Hematopoietic multipotent progenitor cell treated with erythropoietin and hydrocortisone succinate and interleukin-3 and kit ligand, for 15 days (in vitro differentiated cells): Measurements from ENCODE around the gene IDH3G.

Source experiments
- DNase-seq: peaks from one replicate; pipeline ENCODE4 v3.0.0-alpha.2; 2015; ENCODE audit warnings: low spot score

Gene IDH3G

DNA sequence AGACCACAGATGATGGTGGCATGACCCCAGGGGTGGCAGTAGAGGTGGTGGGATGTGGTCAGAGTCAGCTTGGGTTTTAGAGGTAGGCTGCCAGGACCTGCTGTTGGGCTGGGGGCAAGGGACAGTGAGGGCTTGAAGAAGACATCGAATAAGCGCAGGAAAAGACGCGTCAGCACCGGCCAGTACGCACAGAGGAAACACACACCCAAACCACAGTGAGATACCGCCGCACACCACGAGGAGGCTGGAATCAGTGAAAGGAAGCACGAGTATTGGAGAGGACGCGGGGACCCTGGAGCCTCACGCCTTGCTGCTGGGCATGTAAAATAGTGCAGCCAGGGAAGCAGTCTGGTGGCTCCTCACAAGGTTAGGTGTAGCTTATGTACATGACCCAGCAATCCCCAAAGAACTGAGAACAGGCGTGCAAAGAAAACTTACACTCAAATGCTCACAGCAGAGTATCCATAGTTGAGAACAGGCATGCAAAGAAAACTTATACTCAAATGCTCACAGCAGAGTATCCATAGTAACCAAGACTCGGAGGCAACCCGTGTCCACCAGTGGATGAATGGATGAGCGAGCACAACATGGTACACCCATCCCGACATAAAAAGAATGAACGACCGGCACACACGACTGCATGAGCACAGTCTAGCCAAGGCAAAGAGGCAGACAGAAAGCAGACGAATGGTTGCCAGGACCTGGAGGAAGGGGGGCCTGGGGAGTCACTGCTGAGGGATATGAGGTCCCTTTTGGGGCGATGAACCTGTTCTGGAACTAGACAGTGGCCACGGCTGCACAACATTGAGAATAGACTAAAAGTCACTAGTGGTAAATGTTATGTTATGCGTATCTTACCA, 22.9 kb upstream of the IDH3G start:
- DNase-seq, result no peak

DNA sequence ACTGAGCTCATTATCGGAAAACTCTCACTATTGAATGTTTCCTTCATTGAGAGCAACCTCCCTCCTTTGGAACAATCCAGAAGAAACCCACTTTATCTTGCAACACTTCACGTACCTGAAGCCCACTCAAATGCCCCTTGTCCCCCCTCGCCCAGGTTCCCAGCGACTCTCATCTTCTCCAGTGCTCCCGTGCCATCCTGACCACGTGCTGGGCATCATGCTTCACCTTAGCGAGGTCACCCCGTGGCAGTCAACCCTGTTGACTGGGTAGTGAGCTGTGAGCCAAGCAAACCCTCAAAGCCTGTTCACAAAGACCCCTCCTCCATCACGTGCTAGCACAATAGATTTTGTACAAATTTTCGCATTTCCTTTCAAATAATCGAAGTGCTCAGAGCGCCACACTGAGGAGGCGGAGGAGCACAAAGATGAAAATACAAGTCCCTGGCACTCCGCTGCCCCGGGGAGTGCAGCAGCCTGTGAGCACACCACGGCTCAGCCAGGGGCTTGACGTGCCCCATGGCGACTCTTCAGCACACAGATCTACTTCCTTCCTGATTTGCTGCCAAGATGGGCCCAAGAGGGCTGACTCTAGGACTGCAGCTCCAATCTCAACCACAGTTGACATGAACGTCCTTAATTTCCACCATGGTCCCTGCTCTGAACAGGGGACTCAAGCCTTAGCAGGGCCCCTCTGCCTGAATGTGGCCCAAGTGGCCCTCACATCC, 20.6 kb upstream of the IDH3G start:
- no peak for DNase-seq

DNA sequence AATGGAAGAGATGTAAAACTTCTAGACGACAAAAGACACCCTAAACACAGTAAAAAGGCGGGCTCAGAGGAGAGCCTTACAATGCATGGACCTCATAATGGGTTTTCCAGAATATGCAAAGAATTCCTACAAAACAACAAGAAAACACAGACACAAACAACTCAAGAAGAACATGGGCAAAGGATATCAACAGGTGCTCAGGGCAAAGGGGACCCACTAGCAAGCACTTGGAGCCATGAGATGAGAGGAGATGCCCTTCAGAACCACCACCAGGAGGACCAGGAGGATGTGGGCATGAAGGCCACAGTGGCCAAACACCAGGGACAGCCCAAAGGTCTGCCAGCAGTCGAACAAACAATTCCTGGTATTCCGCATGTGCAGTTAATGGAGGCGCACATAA, 19.0 kb upstream of the IDH3G start:
- DNase-seq, result no peak

DNA sequence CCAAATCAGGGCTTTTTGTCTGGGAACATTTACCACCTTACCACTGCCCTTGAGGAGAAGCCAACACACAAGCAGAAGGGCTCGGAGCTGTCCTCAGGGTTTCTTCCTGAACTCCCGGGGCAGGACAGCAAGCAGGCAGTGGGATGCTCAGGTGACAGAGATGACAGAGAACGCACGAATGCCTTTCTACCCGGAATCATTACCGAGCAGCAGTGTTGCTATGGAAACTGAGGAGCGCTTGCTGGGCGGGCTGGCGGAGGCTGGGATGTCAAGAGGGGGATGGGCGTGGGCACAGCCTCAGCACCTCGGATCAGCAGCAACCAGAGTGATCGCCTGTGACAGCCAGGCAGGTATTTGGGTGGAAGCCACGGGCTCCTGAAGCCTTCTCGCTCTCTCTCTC, 18.0 kb upstream of the IDH3G start:
- no peak for DNase-seq

DNA sequence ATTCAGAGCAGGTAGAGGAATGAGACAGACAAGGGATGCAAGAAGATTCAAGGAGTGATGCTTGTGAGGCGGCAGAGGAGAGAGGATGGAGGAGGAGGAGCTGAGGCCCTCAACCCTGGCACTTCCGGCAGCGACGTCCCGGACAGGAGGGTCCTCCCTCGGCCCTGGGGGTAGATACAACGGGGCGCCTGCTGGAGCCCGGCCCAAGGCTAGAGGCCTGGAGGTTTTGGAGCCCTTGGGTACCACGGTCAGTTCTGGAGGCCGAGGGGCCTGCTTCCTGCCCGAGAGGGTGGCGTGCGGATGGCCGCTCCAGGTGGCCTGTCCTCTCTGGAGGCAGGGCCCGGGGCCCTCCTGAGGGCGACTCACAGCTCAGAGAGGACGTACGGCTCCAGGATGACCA, 13.8 kb upstream of the IDH3G start:
- DNase-seq, result no peak

DNA sequence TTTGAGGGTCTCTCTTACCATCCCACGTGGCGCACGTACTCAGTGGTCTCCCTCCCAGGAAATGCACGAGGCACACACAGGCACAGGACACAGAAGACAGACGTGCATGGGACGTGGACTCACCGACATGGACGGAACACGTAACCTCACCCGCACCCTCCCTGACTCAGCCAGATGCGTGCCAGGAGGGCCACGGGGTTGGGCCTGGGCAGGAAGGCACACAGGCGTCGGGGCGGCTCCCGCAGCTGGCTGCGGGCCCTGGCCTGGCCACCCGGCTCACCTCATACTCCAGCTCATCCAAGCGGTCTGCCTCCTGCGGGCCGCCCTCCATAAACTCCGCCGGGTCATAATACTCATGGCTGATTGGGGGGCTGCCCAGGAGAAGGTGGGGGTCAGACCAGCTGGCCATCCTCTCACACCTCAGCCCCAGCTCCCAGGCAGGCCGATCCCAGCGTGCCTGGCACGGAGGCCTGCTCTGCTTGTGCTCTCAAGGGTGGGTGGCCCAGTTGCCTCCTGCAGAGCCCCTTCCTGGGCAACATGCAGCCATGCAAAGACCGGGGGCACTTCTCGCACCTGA, 12.9 kb upstream of the IDH3G start:
- no peak for DNase-seq

DNA sequence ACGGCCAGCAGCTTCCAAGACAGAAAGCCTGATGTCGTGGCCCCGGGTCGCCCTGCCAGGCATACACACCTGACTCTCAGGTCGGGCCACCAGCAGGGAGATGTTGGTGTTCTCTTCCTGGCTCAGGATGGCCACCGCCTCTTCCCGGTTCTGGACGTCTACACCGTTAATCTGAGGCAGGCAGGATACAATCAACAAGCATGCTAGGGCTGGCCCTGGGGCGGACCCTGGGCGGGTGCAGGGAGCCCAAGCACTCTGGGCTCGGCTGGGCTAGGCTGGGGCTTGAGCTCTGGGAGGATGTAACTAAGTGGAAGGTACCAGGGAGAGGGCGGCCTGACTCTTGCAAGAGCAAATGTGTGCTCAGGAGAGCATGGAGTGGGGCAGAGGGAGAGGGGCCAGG, 11.3 kb upstream of the IDH3G start:
- DNase-seq, result no peak

DNA sequence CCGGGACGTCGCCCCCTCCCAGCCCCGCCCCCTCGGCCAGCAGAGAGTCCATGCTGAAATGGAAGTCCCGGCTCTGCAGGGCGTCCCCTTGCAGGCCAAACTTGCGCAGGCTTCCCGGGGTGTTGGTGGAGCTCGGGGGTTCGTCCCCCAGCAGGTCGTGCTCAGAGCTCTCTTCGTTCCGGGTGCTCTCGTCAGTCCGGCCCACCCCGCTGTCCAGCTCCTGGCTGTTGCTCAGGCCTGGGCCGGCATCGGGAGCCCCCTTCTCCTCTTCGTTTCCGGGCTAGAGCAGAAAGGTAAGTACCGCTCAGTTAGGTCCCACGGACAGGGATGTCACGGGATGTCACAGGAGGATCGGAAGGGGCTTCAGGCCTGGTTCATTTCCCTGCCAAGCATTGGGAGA, 10.4 kb upstream of the IDH3G start:
- no peak for DNase-seq

DNA sequence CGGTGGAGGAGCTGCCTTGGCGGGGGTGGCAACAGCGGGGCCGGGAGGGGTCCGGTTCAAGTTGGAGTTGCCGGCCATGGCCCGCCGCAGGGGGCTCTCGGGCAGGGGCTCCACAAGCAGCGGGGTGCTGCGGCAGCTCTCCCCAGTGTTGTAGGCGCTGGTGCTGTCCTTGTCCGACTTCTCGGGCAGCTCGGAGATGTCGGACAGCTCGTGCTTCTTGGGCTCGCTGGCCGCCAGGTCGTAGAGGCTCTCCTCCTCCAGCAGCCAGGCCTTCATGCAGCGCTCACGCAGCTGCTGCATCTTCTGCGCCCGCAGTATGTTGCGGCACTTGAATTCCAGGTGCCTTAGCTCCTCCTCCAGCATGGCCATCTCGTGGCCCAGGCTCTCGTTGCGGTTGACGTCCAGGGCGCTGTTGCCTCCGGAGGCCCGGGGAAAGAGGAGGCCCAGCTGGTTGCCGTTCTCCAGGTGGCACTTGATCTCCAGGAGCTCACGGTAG, 10.0 kb upstream of the IDH3G start:
- no peak for DNase-seq

DNA sequence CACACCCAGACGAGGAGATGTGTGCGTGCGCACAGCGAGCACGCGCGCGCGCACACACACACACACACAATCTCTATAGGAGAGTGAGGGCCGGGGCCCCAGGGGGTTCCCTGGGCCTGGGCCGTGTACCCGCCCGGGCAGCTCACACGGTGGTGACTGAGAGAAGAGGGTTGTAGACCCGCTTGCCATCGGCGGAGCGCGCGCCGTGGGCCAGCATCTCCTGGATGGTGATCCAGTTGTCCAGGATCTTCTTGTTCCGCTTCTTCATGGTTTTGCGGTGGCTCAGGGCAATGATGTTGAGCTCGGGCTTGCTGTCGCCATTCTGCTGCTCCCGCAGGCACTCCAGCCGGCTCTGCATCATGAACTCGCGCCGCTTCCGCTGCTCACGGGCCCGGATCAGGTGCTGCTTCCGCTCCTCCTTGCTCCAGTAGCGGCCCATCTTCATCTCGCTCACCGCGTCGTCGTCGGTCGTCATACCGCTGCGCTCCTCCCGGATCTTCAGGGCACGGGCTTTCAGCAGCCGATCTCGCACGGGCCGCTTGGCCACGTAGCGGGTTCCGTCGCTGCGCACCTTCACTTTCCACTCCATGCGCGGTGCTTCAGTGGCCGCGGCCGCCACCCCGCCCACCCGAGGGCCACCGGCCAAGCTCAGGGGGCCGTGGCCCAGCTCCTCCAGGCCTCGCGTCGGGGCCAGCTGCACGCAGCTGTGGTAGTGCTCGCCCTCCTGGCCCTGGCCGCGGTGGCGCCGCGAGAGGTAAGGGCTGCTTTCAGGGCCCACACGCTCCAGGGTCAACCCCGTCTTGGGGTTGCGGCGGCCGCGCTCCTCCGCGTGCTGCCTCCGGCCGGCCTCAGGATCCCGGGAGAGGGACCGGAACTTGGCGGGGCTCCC, 9.3 kb upstream of the IDH3G start:
- no peak for DNase-seq

DNA sequence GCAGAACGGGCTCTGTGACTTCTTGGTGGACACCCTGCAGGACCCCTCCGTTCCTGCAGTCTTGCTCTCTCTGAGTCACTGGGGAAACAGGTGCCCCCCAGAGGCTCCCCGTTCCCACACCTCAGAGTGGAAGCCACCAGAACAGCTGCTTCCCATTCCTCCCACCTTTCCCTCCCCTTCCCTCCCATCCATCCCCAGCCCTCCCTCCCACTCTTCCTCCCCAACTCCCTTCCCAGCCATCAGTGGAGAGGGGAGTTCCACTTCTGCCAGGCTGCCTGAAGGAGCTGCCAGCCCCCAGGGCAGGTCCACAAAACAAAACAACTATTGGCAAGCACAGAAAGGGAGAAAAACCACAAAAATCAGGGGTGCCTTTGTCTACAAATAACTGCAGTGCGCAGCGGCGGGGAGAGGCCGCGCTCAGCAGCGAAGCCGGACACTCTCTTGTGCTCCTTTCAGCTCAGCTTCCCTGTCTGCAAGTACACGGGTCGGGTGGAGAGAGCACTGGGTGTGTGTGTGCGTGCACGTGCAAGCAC, 8.4 kb upstream of the IDH3G start:
- DNase-seq, result no peak

DNA sequence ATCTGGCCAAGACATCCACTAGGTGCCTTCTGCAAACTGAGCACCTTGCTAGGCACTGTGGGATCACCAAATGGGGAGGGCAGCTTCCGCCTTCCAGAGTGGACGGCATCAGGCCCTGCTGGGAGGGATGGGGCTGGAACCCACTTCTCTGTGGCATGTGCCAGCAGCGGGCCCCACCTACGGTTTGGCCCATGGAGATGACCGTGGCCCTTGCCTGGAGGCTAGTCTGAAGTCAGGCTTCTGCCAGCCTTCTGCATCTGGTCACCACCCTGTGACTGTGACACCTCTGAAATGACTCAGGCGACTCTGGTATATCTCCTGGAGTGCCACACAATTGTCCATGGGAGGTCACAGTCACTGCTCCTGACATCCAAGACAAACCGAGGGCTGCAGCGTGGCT, 7.5 kb upstream of the IDH3G start:
- DNase-seq, result no peak

DNA sequence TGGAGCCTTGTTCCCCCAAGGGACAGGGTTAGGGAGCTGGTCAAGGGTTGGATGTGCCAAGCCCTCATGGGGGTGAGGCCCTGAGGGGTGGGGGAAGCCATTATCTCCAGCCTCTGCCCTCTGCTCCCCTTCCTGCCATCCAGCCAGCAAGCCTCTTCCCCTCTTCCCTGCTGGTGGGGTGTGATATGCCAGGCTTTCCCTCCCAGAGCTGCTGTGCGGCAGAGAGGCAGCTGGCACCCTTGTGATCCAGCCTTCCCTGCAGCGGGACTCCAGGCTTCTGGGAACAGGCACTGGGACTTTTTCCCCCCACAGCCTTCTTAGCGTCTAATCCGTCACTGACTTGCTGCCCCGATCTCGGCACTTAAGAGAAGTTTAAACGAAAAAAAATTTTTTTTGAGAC, 6.6 kb upstream of the IDH3G start:
- no peak for DNase-seq

DNA sequence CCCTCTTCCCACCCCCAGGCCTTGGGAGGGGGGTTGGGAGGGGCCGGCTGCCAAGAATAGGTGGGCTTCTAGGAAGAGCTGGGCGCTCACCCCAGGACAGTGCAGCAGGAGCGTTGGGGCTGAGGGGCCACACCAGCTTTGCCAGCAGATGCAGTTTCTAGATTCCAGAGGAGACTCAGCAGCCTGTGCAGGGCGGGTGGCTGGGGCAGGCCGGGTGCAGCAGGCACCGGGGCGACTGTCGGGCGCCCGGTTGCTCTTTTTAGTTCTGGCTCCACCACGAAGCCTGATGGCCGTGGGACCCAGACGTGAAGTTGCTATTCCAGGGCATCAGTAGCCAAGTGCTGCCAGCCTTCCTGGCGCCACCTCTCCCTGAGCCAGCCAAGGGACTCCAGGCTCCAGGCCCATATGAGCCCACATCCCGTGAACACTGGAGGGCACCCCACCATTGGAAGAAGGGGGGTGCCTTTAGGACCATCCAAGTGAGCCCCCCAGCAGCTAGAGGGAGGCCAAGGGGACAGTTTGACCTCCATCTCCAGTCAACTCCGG, 6.1 kb upstream of the IDH3G start:
- no peak for DNase-seq

DNA sequence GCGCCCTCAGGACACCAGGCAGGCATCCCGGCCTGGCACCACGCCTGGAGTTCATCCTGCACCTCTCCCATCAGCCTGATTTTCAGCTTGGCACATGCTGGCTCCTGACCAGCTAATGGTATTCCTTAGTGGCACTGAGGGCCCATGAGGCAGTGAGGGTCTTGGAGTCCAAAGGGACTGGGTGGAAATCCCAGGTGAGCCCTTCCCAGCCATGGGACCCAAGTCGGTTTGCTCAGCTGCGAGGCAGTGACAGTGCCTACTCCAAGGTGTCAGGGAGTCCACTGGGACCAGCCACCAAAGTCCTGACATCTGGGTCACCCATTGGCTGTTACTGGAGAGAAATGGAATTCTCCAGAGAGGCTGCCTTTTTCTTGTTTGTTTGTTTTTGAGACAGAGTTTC, 5.2 kb upstream of the IDH3G start:
- no peak for DNase-seq

DNA sequence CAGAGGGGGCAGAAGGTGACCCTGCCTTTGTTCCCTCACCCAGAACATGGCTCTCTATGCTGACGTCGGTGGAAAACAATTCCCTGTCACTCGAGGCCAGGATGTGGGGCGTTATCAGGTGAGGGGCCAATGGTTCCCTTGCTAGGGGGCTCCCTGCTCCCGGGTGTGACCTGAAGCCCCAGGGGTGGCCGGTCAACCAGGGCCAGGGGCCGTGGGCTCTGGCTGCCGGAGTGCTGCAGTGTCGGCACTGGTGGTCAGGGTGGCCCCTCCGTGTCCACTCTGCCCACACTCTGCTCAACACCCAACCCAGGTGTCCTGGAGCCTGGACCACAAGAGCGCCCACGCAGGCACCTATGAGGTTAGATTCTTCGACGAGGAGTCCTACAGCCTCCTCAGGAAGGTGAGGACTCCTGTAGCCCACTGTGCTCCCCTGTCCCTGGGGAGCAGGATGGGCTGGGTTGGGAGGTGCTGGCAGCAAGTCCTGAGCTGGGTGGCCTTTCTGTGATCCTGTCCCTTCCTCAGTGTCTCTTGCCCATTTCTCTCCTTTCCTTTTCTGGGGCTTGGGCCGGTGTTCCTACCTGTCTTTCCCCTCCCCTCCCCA, 3.3 kb upstream of the IDH3G start:
- no peak for DNase-seq

DNA sequence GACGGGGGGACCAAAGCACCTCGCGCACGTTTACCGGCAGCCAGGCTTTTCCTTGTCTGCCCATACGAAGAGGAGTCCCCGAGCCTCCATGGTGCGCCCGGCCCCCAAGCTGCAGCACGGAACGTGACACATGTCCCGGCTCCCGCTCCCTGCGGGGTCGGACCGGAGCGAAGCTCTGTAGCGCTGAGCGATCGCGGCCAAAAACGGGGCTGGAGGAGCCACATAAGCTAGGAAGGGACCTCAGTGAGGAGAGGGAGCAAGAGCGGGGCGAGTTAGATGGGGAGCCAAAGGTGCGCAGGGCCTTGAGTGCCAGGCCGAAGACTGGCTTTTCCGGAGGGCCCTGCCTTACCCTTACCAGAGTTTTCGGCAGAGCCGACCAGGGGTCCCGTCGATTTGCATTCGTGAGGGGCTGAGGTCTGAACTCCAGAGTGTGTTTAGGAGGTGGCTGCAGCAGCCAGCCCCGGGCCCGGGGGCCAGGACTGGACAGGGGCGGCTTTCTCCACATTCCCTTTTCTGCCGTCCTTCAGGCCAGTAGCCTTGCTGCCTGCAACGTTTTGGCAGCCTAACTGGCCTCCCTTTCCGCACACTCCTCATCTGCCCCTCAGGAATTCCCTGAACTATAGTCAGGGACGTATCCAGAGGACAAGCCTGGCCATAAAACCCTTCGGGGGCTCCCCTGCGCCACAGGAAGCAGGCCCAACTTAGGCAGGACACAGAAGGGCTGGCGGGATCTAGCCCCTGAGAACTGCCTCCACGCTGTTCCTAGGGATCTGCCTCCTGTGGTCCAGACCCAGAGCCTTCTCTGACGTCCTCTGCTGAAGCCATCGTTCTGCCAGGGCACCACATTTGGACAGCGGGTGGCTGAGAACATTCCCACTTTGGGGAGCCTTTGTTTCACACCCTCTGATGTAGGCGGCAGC, 982 bp upstream of the IDH3G start:
- DNase-seq, result peak; percentile 5

DNA sequence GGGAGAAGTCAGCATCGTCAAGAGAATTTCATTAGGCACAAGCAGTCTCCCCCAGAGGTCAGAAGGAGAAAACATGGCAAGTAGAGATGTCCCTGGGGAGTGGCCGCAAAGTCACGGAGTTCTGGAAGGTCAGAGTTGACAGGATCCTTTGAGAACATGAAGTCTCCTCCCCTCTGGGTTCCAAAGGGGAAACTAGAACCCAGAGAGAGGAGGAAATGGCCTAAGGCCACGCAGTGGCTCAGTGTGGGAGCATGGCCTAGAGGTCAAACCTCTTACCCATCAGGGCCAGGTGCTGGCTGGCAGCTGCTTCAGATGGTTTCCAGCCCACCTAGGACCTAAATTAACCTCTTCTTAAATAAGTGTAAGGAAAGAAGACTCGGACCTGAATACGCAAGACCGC, 884 bp downstream of the IDH3G start:
- DNase-seq, result peak; percentile 4

DNA sequence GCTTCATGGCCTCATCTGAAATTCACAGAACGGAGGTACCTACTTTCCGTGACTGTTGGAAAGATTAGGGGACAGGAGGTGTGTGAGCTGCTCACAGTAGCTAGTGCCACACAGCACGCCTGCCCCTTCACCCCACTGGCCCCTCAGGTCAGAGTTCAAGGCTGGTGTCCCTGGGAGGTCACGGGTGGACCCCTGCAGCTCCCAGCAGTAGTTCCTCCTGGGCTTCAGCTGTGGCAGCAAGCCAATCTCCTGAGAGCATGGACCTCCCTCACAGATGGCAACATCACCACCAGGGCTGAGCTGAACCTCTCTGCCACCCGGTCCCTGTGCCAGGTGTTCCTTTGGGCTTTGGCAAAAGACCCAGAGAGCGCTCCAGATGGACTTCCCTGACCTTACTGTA, 1.8 kb downstream of the IDH3G start:
- no peak for DNase-seq
